ENCODE measurements around the gene ERI3.
A peak's percentile ranks its signal among the peaks of the same experiment; 100 is the strongest.

ERI3 gene

GRCh38 chr1:44296806-44297205, 58.3 kb downstream of the ERI3 start:
- no peaks in the 10 kb centered on the region for H3K4me1 ChIP-seq (ENCODE audit: insufficient read depth, low read length, severe bottlenecking)

GRCh38 chr1:44296086-44296485, 59.0 kb downstream of the ERI3 start:
- Histone ChIP-seq H3K4me1 (ENCODE audit: insufficient read depth, low read length, severe bottlenecking) (no peaks in the 10 kb centered on the region), H3K27me3 (ENCODE audit: insufficient read depth, low read length) (no peaks in the 10 kb centered on the region), H2AFZ (ENCODE audit: low read length) (no peak overlapping the region), H3K9ac (ENCODE audit: low read length) (no peak overlapping the region), H3K27ac (ENCODE audit: low read depth, low read length, poor library complexity, severe bottlenecking) (no peak overlapping the region), H3K4me3 (ENCODE audit: low read depth, low read length, poor library complexity, severe bottlenecking) (no peak overlapping the region), H4K20me1 (ENCODE audit: insufficient read depth, low read length) (no peaks in the 10 kb centered on the region), H3K4me2 (ENCODE audit: low read length) (no peak overlapping the region), H3K9me2 (ENCODE audit: low read depth, low read length) (no peaks in the 10 kb centered on the region), H3K9me3 (ENCODE audit: low read length) (no peaks in the 10 kb centered on the region), H3K79me2 (ENCODE audit: insufficient read depth, low read length) (no peaks in the 10 kb centered on the region), H3K36me3 (ENCODE audit: insufficient read depth, low read length) (peaks cover 29% of the 10 kb centered on the region; the same call in 1 of the 2 replicates), H3F3A (ENCODE audit: insufficient read depth, low read length) (no peaks in the 10 kb centered on the region)
- TF ChIP-seq CTCF (IDR thresholded peaks at IDR 0.05; ENCODE audit: low read length) (no peak), EZH2 (IDR thresholded peaks at IDR 0.05; ENCODE audit: borderline replicate concordance, low read length) (no peak)

More at GRCh38 chr1:44296806-44297205, 58.3 kb downstream of the ERI3 start:
- H3K9me3 ChIP-seq (ENCODE audit: low read length) = no peaks in the 10 kb centered on the region
- no peak overlapping the region for H2AFZ ChIP-seq (ENCODE audit: low read length)
- TF ChIP-seq CTCF (IDR thresholded peaks at IDR 0.05; ENCODE audit: low read length) = no peak
- TF ChIP-seq EZH2 (IDR thresholded peaks at IDR 0.05; ENCODE audit: borderline replicate concordance, low read length) = no peak
- H3K36me3 ChIP-seq (ENCODE audit: insufficient read depth, low read length) = peaks cover 29% of the 10 kb centered on the region; the same call in 1 of the 2 replicates
- no peaks in the 10 kb centered on the region for H3F3A ChIP-seq (ENCODE audit: insufficient read depth, low read length)
- no peak overlapping the region for H3K27ac ChIP-seq (ENCODE audit: low read depth, low read length, poor library complexity, severe bottlenecking)
- H3K27me3 ChIP-seq (ENCODE audit: insufficient read depth, low read length) = no peaks in the 10 kb centered on the region
- no peak overlapping the region for H3K4me3 ChIP-seq (ENCODE audit: low read depth, low read length, poor library complexity, severe bottlenecking)
- H3K9ac ChIP-seq (ENCODE audit: low read length) = no peak overlapping the region
- no peaks in the 10 kb centered on the region for H3K79me2 ChIP-seq (ENCODE audit: insufficient read depth, low read length)
- no peaks in the 10 kb centered on the region for H3K9me2 ChIP-seq (ENCODE audit: low read depth, low read length)
- no peak overlapping the region for H3K4me2 ChIP-seq (ENCODE audit: low read length)
- no peaks in the 10 kb centered on the region for H4K20me1 ChIP-seq (ENCODE audit: insufficient read depth, low read length)

GRCh38 chr1:44294588-44295007, 60.5 kb downstream of the ERI3 start:
- Histone ChIP-seq H3K36me3 (ENCODE audit: insufficient read depth, low read length) (peaks cover 29% of the 10 kb centered on the region; the same call in 1 of the 2 replicates), H4K20me1 (ENCODE audit: insufficient read depth, low read length) (no peaks in the 10 kb centered on the region)

More at GRCh38 chr1:44294588-44295007, 60.5 kb downstream of the ERI3 start:
- no peak for TF ChIP-seq EZH2 (IDR thresholded peaks at IDR 0.05; ENCODE audit: borderline replicate concordance, low read length)
- peak; percentile 18; the same call in 1 of the 2 replicates for TF ChIP-seq CTCF (IDR thresholded peaks at IDR 0.05; ENCODE audit: low read length)
- Histone ChIP-seq H3K9me2 (ENCODE audit: low read depth, low read length) (no peaks in the 10 kb centered on the region), H3K27me3 (ENCODE audit: insufficient read depth, low read length) (no peaks in the 10 kb centered on the region), H3K4me3 (ENCODE audit: low read depth, low read length, poor library complexity, severe bottlenecking) (no peak overlapping the region), H3K9ac (ENCODE audit: low read length) (no peak overlapping the region), H3K27ac (ENCODE audit: low read depth, low read length, poor library complexity, severe bottlenecking) (no peak overlapping the region), H3K4me2 (ENCODE audit: low read length) (no peak overlapping the region), H3K4me1 (ENCODE audit: insufficient read depth, low read length, severe bottlenecking) (no peaks in the 10 kb centered on the region), H3F3A (ENCODE audit: insufficient read depth, low read length) (no peaks in the 10 kb centered on the region), H3K79me2 (ENCODE audit: insufficient read depth, low read length) (no peaks in the 10 kb centered on the region), H2AFZ (ENCODE audit: low read length) (no peak overlapping the region), H3K9me3 (ENCODE audit: low read length) (no peaks in the 10 kb centered on the region)
